A549 (cell line): ENCODE measurements around the gene VIPR2.

Experiments used
- BHLHE40 ChIP-seq: IDR thresholded peaks from 2 replicates; pipeline ENCODE4 v1.6.1; 2012; ENCODE audit warnings: low read depth, low read length, inconsistent platforms
- CHD2 ChIP-seq: fragments of 150-350 bp; IDR thresholded peaks from 2 replicates; pipeline ENCODE4 v1.6.1; 2014; ENCODE audit warnings: low read length; ENCODE audit not compliant: partially characterized antibody
- PHF8 ChIP-seq: fragments of 200-600 bp; sonication (generic); IDR thresholded peaks from 2 replicates; pipeline ENCODE4 v1.6.1; 2016; ENCODE audit warnings: low read depth, mild to moderate bottlenecking, antibody characterized with exemption, moderate library complexity, borderline replicate concordance
- RAD21 ChIP-seq, 2 experiments: fragments of >200 bp in 1 of 2; sonication (Bioruptor Twin) in 1 of 2; formaldehyde crosslinking in 1 of 2; IDR thresholded peaks in 1 of 2; conservative IDR thresholded peaks in 1 of 2; 2 replicates in 1 of 2; 3 replicates in 1 of 2; pipeline ENCODE4 v1.6.1; 2012 to 2018; ENCODE audit warnings: inconsistent platforms in 1 of 2
- RCOR1 ChIP-seq: fragments of 150-350 bp; IDR thresholded peaks from 2 replicates; pipeline ENCODE4 v1.6.1; 2014; ENCODE audit warnings: antibody characterized with exemption, low read length, low read depth

DNA sequence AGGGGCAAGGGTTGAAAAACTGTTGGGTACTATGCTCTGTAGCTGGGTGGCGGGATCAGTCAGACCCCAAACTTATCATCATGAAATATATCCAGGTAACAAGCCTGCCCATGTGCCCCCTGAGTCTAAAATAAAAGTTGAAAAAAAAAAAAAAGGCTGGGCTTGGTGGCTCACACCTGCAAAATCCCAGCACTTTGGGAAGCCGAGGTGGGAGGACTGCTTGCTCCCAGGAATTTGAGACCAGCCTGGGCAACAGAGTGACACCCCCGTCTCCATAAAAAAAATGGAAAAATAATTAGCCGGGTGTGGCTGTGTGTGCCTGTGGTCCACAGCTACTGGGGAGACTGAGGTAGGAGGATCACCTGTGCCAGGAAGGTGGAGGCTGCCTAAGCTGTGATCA lies 83.5 kb downstream of the VIPR2 start:
- TF ChIP-seq RAD21 (conservative IDR thresholded peaks at IDR 0.05 in 1 of 2, IDR thresholded peaks at IDR 0.05 in 1 of 2) (no peak), BHLHE40 (no peak), PHF8 (no peak), RCOR1 (no peak), CHD2 (no peak)
